ENCODE results near the gene KRTAP2-1.
"Not testable (repeated sequence)": the region's sequence is repeated elsewhere in the genome, so short reads cannot be mapped to it uniquely, and the experiment has no call there.

Gene KRTAP2-1

DNA sequence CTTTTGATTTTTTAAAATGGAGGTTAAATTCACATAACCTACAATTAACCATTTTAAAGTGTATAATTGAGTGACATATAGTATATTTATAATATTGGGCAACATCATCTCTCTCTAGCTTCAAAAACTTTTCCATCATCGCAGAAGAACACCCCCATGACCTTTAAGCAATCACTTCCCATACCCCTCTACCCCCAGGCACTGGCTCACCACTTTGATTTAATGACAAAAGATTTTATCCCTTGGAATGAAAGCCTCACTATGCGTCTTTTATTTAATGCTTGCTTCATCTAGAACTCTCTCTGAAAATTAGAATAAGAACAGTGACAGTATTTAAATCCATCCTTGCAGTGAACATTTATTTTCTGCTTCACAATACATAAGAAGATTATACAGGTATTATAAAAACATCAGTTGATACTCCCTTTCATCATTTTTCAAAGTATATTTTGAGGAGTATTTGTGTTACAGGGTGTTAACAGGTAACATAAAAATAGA is 9.2 kb downstream of the KRTAP2-1 start:
- Histone ChIP-seq H2BK5ac (ENCODE audit: low read depth, low read length, poor library complexity, severe bottlenecking) (no peak overlapping the region), H4K91ac (ENCODE audit: low read length) (no peak overlapping the region), H3K36me3 (ENCODE audit: control insufficient read depth in 1 of 2, insufficient read depth in 2 of 2, low read depth in 1 of 2, low read length in 2 of 2) (no peaks in the 10 kb centered on the region), H3K4ac (ENCODE audit: low read depth in 1 of 2, low read length in 2 of 2) (no peak overlapping the region), H3K14ac (ENCODE audit: low read length in 2 of 2) (no peak overlapping the region), H3K23ac (ENCODE audit: low read length in 2 of 2) (no peak overlapping the region), H2BK120ac (ENCODE audit: low read depth, low read length) (no peak overlapping the region), H2AK5ac (ENCODE audit: low read length, severe bottlenecking) (no peak overlapping the region), H3K9me3 (ENCODE audit: control insufficient read depth, low read length) (peaks cover under 1% of the 10 kb centered on the region), H3K79me1 (replicated peaks; ENCODE audit: low read length, poor library complexity, severe bottlenecking) (no peaks in the 10 kb centered on the region), H2BK12ac (ENCODE audit: low read length in 2 of 2) (no peak overlapping the region), H4K8ac (ENCODE audit: low read length) (no peak overlapping the region), H3K27ac (ENCODE audit: low read length, poor library complexity, severe bottlenecking) (no peak overlapping the region), H3K4me2 (ENCODE audit: low read length, poor library complexity, severe bottlenecking) (no peak overlapping the region), H3K9ac (ENCODE audit: low read length) (no peak overlapping the region), H2BK15ac (ENCODE audit: low read depth, poor library complexity, severe bottlenecking) (no peak overlapping the region), H3K4me1 (ENCODE audit: control insufficient read depth, insufficient read depth, low read depth, low read length) (peaks cover 7% of the 10 kb centered on the region), H2AFZ (ENCODE audit: low read depth, low read length) (no peak overlapping the region), H3K18ac (ENCODE audit: low read depth in 1 of 2, low read length in 2 of 2) (no peak overlapping the region), H3K27me3 (ENCODE audit: control insufficient read depth in 1 of 2, insufficient read depth in 1 of 2, low read length in 2 of 2) (no peaks in the 10 kb centered on the region), H3K4me3 (ENCODE audit: insufficient read depth in 1 of 2, low read depth in 1 of 2, low read length in 2 of 2) (no peak overlapping the region)
- DNase-seq, result no peak
- WGBS, result 56% methylated on average over 1 of the region's 2 CpGs

DNA sequence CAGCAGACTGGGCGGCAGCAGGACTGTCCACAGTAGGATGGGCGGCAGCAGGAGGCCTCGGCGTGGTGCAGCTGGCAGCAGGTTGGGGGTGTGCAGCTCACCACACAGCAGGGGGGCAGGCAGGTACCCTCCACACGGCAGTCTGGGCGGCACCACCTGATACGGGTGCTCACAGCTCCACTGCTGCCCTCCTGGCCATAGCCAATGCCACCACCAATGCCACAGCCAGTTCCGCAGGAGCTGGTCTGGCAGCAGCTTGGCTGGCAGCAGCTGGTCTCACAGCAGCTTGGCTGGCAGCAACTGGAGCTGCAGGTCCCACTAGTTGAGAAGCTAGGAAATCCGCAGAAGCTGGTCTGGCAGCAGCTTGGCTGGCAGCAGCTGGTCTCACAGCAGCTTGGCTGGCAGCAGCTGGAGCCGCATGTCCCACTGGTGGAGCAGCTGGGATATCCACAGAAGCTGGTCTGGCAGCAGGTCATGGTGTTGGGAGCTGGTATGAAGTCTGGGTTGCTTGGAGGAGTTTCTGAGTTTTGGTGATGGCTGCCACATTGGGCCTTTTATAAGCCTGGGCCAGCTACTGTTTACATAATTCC is 12.7 kb downstream of the KRTAP2-1 start, which contains the start of gene KRTAP1-3:
TSS of gene KRTAP1-3 (minus strand) at position 529 of the 590 bp plus-strand sequence. CDS start at position 476, 53 bp downstream.
- H4K91ac ChIP-seq (ENCODE audit: low read length); H2AFZ ChIP-seq (ENCODE audit: low read depth, low read length); H3K4me3 ChIP-seq (ENCODE audit: insufficient read depth in 1 of 2, low read depth in 1 of 2, low read length in 2 of 2); H3K4me1 ChIP-seq (ENCODE audit: control insufficient read depth, insufficient read depth, low read depth, low read length); H2AK5ac ChIP-seq (ENCODE audit: low read length, severe bottlenecking); H2BK15ac ChIP-seq (ENCODE audit: low read depth, poor library complexity, severe bottlenecking); H2BK120ac ChIP-seq (ENCODE audit: low read depth, low read length); H2BK12ac ChIP-seq (ENCODE audit: low read length in 2 of 2); H3K23ac ChIP-seq (ENCODE audit: low read length in 2 of 2); H3K9ac ChIP-seq (ENCODE audit: low read length); H3K79me1 ChIP-seq (replicated peaks; ENCODE audit: low read length, poor library complexity, severe bottlenecking); H3K4ac ChIP-seq (ENCODE audit: low read depth in 1 of 2, low read length in 2 of 2); H3K4me2 ChIP-seq (ENCODE audit: low read length, poor library complexity, severe bottlenecking); H2BK5ac ChIP-seq (ENCODE audit: low read depth, low read length, poor library complexity, severe bottlenecking); DNase-seq; H3K27me3 ChIP-seq (ENCODE audit: control insufficient read depth in 1 of 2, insufficient read depth in 1 of 2, low read length in 2 of 2); H4K8ac ChIP-seq (ENCODE audit: low read length); H3K9me3 ChIP-seq (ENCODE audit: control insufficient read depth, low read length); H3K27ac ChIP-seq (ENCODE audit: low read length, poor library complexity, severe bottlenecking); H3K36me3 ChIP-seq (ENCODE audit: control insufficient read depth in 1 of 2, insufficient read depth in 2 of 2, low read depth in 1 of 2, low read length in 2 of 2): not testable (repeated sequence)
- H3K14ac ChIP-seq (ENCODE audit: low read length in 2 of 2), result peak within 1 kb of the TSS in 1 of 2 experiments; percentile 65
- H3K18ac ChIP-seq (ENCODE audit: low read depth in 1 of 2, low read length in 2 of 2), result peak within 1 kb of the TSS in 1 of 2 experiments; percentile 24
- 89% methylated on average over 5 of the region's 10 CpGs for WGBS

DNA sequence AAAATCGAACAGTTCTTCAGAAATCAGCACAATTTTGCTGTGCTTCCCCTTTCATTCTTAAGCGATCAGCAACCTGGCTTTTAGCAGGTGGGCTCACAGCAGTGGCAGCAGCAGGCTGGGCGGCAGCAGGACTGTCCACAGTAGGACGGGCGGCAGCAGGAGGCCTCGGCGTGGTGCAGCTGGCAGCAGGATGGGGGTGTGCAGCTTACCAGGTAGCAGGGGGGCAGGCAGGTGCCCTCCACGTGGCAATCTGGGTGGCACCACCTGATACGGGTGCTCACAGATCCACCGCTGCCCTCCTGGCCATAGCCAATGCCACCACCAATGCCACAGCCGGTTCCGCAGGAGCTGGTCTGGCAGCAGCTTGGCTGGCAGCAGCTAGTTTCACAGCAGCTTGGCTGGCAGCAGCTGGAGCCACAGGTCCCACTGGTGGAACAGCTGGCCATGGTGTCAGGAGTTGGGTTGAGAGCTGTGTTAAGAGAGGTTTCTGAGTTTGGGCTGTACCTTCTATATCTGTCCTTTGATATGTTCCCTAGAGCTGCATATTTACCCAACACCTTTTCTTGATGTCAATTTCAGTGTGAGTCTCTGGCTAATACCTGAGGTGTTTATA is 17.4 kb downstream of the KRTAP2-1 start, which contains the start of gene KRTAP1-4:
TSS of gene KRTAP1-4 (minus strand) at position 563 of the 613 bp plus-strand sequence. CDS start at position 446, 117 bp downstream.
- H3K4me3 ChIP-seq (ENCODE audit: insufficient read depth in 1 of 2, low read depth in 1 of 2, low read length in 2 of 2), result no peak within 1 kb of the TSS
- peaks cover 5% of the 10 kb centered on the region for H3K4me1 ChIP-seq (ENCODE audit: control insufficient read depth, insufficient read depth, low read depth, low read length)
- H3K9ac ChIP-seq (ENCODE audit: low read length), result no peak within 1 kb of the TSS
- WGBS, result 83% methylated on average over 12 of the region's 12 CpGs
- no peak within 1 kb of the TSS for H3K27ac ChIP-seq (ENCODE audit: low read length, poor library complexity, severe bottlenecking)
- H2BK15ac ChIP-seq (ENCODE audit: low read depth, poor library complexity, severe bottlenecking), result no peak within 1 kb of the TSS
- H2AK5ac ChIP-seq (ENCODE audit: low read length, severe bottlenecking), result peak within 1 kb of the TSS; percentile 70
- no peaks in the 10 kb centered on the region for H3K79me1 ChIP-seq (replicated peaks; ENCODE audit: low read length, poor library complexity, severe bottlenecking)
- H3K27me3 ChIP-seq (ENCODE audit: control insufficient read depth in 1 of 2, insufficient read depth in 1 of 2, low read length in 2 of 2), result no peaks in the 10 kb centered on the region
- no peak for DNase-seq
- no peak within 1 kb of the TSS for H3K4ac ChIP-seq (ENCODE audit: low read depth in 1 of 2, low read length in 2 of 2)
- peak within 1 kb of the TSS in 1 of 2 experiments; percentile 62 for H3K14ac ChIP-seq (ENCODE audit: low read length in 2 of 2)
- no peak within 1 kb of the TSS for H2AFZ ChIP-seq (ENCODE audit: low read depth, low read length)
- H3K23ac ChIP-seq (ENCODE audit: low read length in 2 of 2), result no peak within 1 kb of the TSS
- H2BK5ac ChIP-seq (ENCODE audit: low read depth, low read length, poor library complexity, severe bottlenecking), result no peak within 1 kb of the TSS
- no peak within 1 kb of the TSS for H3K4me2 ChIP-seq (ENCODE audit: low read length, poor library complexity, severe bottlenecking)
- H4K8ac ChIP-seq (ENCODE audit: low read length), result no peak within 1 kb of the TSS
- H3K9me3 ChIP-seq (ENCODE audit: control insufficient read depth, low read length), result no peaks in the 10 kb centered on the region
- no peak within 1 kb of the TSS for H2BK12ac ChIP-seq (ENCODE audit: low read length in 2 of 2)
- no peak within 1 kb of the TSS for H2BK120ac ChIP-seq (ENCODE audit: low read depth, low read length)
- H4K91ac ChIP-seq (ENCODE audit: low read length), result no peak within 1 kb of the TSS
- H3K18ac ChIP-seq (ENCODE audit: low read depth in 1 of 2, low read length in 2 of 2), result no peak within 1 kb of the TSS
- no peaks in the 10 kb centered on the region for H3K36me3 ChIP-seq (ENCODE audit: control insufficient read depth in 1 of 2, insufficient read depth in 2 of 2, low read depth in 1 of 2, low read length in 2 of 2)

DNA sequence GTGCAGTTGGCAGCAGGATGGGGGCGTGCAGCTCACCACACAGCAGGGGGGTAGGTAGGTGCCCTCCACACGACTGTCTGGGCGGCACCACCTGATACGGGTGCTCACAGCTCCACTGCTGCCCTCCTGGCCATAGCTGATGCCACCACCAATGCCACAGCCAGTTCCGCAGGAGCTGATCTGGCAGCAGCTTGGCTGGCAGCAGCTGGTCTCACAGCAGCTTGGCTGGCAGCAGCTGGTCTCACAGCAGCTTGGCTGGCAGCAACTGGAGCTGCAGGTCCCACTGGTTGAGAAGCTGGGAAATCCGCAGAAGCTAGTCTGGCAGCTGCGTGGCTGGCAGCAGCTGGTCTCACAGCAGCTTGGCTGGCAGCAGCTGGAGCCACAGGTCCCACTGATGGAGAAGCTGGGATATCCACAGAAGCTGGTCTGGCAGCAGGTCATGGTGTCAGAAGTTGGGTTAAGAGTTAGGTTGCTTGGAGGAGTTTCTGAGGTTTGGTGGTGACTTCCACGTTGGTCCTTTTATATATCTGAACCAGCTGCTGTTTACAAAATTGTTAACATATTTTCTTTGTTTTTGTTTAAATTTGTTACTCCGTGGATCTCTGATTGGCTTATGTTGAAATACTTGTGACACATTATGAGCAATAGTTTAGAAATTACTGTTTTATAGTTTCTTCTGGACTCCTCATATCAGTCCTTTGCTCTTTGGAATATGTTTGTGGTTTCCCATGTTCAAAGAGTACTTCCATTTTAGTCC is 20.2 kb downstream of the KRTAP2-1 start, which contains the start of gene KRTAP1-5:
TSS of gene KRTAP1-5 (minus strand) at position 494 of the 757 bp plus-strand sequence. CDS start at position 441, 53 bp downstream.
- H3K79me1 ChIP-seq (replicated peaks; ENCODE audit: low read length, poor library complexity, severe bottlenecking), result no peaks in the 10 kb centered on the region
- no peak within 1 kb of the TSS for H2BK12ac ChIP-seq (ENCODE audit: low read length in 2 of 2)
- no peaks in the 10 kb centered on the region for H3K27me3 ChIP-seq (ENCODE audit: control insufficient read depth in 1 of 2, insufficient read depth in 1 of 2, low read length in 2 of 2)
- peak within 1 kb of the TSS in 1 of 2 experiments; percentile 68 for H3K18ac ChIP-seq (ENCODE audit: low read depth in 1 of 2, low read length in 2 of 2)
- H2AK5ac ChIP-seq (ENCODE audit: low read length, severe bottlenecking), result no peak within 1 kb of the TSS
- no peak within 1 kb of the TSS for H2AFZ ChIP-seq (ENCODE audit: low read depth, low read length)
- DNase-seq, result peak; percentile 30
- H3K4me1 ChIP-seq (ENCODE audit: control insufficient read depth, insufficient read depth, low read depth, low read length), result peaks cover 3% of the 10 kb centered on the region
- H4K91ac ChIP-seq (ENCODE audit: low read length), result no peak within 1 kb of the TSS
- WGBS, result 97% methylated on average over 7 of the region's 9 CpGs
- H3K9ac ChIP-seq (ENCODE audit: low read length), result peak within 1 kb of the TSS; percentile 13
- no peak within 1 kb of the TSS for H2BK5ac ChIP-seq (ENCODE audit: low read depth, low read length, poor library complexity, severe bottlenecking)
- no peak within 1 kb of the TSS for H4K8ac ChIP-seq (ENCODE audit: low read length)
- peak within 1 kb of the TSS in 1 of 2 experiments; percentile 77 for H3K23ac ChIP-seq (ENCODE audit: low read length in 2 of 2)
- no peak within 1 kb of the TSS for H3K4me3 ChIP-seq (ENCODE audit: insufficient read depth in 1 of 2, low read depth in 1 of 2, low read length in 2 of 2)
- no peaks in the 10 kb centered on the region for H3K9me3 ChIP-seq (ENCODE audit: control insufficient read depth, low read length)
- H2BK120ac ChIP-seq (ENCODE audit: low read depth, low read length), result no peak within 1 kb of the TSS
- no peaks in the 10 kb centered on the region for H3K36me3 ChIP-seq (ENCODE audit: control insufficient read depth in 1 of 2, insufficient read depth in 2 of 2, low read depth in 1 of 2, low read length in 2 of 2)
- H2BK15ac ChIP-seq (ENCODE audit: low read depth, poor library complexity, severe bottlenecking), result no peak within 1 kb of the TSS
- peak within 1 kb of the TSS in 1 of 2 experiments; percentile 87 for H3K14ac ChIP-seq (ENCODE audit: low read length in 2 of 2)
- H3K4me2 ChIP-seq (ENCODE audit: low read length, poor library complexity, severe bottlenecking), result no peak within 1 kb of the TSS
- H3K4ac ChIP-seq (ENCODE audit: low read depth in 1 of 2, low read length in 2 of 2), result no peak within 1 kb of the TSS
- H3K27ac ChIP-seq (ENCODE audit: low read length, poor library complexity, severe bottlenecking), result no peak within 1 kb of the TSS

All from mesenchymal stem cell (in vitro differentiated cells and primary cell).